ENCODE results near the gene KCNK1.

DNA sequence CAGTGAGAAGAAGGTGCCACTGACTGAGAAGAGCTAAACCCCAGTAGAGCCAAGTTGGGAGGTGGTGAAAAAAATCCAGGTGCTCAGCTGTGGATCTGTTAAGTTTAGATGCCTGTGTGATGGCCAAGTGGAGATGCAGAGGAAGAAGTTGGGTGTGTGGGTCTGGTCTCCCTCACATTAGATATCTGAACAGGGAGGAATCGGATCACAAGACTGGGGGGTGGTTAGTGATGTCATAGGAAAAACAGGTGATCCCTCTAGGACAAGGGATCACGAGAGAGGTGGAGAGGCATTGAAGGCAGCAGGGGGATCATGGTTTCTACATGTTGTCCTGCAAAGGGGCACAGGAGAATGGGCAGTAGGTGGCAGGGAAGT, 22.6 kb downstream of the KCNK1 start:
- TF ChIP-seq NR2F6 (IDR thresholded peaks at IDR 0.05): no peak
- TF ChIP-seq NR2F6 (CRISPR knock-in tag; IDR thresholded peaks at IDR 0.05): no peak
- TF ChIP-seq, protein P1, sequence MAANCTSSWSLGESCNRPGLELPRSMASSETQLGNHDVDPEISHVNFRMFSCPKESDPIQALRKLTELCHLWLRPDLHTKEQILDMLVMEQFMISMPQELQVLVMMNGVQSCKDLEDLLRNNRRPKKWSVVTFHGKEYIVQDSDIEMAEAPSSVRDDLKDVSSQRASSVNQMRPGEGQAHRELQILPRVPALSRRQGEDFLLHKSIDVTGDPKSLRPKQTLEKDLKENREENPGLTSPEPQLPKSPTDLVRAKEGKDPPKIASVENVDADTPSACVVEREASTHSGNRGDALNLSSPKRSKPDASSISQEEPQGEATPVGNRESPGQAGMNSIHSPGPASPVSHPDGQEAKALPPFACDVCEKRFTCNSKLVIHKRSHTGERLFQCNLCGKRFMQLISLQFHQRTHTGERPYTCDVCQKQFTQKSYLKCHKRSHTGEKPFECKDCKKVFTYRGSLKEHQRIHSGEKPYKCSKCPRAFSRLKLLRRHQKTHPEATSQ (CRISPR knock-in tag; IDR thresholded peaks at IDR 0.05; ENCODE audit: borderline replicate concordance): no peak
- TF ChIP-seq ELF4 (CRISPR knock-in tag; IDR thresholded peaks at IDR 0.05; ENCODE audit: borderline replicate concordance): no peak
- TF ChIP-seq, protein P2, sequence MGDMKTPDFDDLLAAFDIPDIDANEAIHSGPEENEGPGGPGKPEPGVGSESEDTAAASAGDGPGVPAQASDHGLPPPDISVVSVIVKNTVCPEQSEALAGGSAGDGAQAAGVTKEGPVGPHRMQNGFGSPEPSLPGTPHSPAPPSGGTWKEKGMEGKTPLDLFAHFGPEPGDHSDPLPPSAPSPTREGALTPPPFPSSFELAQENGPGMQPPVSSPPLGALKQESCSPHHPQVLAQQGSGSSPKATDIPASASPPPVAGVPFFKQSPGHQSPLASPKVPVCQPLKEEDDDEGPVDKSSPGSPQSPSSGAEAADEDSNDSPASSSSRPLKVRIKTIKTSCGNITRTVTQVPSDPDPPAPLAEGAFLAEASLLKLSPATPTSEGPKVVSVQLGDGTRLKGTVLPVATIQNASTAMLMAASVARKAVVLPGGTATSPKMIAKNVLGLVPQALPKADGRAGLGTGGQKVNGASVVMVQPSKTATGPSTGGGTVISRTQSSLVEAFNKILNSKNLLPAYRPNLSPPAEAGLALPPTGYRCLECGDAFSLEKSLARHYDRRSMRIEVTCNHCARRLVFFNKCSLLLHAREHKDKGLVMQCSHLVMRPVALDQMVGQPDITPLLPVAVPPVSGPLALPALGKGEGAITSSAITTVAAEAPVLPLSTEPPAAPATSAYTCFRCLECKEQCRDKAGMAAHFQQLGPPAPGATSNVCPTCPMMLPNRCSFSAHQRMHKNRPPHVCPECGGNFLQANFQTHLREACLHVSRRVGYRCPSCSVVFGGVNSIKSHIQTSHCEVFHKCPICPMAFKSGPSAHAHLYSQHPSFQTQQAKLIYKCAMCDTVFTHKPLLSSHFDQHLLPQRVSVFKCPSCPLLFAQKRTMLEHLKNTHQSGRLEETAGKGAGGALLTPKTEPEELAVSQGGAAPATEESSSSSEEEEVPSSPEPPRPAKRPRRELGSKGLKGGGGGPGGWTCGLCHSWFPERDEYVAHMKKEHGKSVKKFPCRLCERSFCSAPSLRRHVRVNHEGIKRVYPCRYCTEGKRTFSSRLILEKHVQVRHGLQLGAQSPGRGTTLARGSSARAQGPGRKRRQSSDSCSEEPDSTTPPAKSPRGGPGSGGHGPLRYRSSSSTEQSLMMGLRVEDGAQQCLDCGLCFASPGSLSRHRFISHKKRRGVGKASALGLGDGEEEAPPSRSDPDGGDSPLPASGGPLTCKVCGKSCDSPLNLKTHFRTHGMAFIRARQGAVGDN (CRISPR knock-in tag; IDR thresholded peaks at IDR 0.05): no peak
